Liver (tissue), 9 donors: Measurements from ENCODE around the gene GOLGA2. TPM values are rescaled to one million over a fixed set of nuclear protein-coding genes. Genes with fewer than 3 reads are reported as not detected.

Experiments used
- DNase-seq: peaks from one replicate; pipeline ENCODE4 v3.0.0-alpha.2; 2017; ENCODE audit warnings: low spot score
- H3K27ac ChIP-seq, 2 donors: one replicate each; pipeline ENCODE4 v1.7.0; 2013; ENCODE audit warnings: inconsistent platforms in 2 of 2, low read length in 2 of 2, control low read depth in 1 of 2, low read depth in 1 of 2, mild to moderate bottlenecking in 1 of 2
- H3K27me3 ChIP-seq, 4 donors: one replicate each; pipeline versions ENCODE4 v1.6.1 to v1.7.0; 2013; ENCODE audit warnings: low read length in 3 of 4, inconsistent platforms in 1 of 4, mild to moderate bottlenecking in 1 of 4, moderate library complexity in 1 of 4; ENCODE audit not compliant: control insufficient read depth in 4 of 4, insufficient read depth in 4 of 4
- H3K36me3 ChIP-seq, 4 donors: one replicate each; pipeline versions ENCODE4 v1.6.1 to v1.7.0; 2013; ENCODE audit warnings: low read length in 3 of 4, mild to moderate bottlenecking in 3 of 4, low read depth in 1 of 4, moderate library complexity in 1 of 4; ENCODE audit not compliant: control insufficient read depth in 4 of 4, insufficient read depth in 3 of 4
- H3K4me1 ChIP-seq, 4 donors: one replicate each; pipeline versions ENCODE4 v1.6.1 to v1.7.0; 2013; ENCODE audit warnings: low read length in 3 of 4, mild to moderate bottlenecking in 3 of 4, moderate library complexity in 1 of 4; ENCODE audit not compliant: control insufficient read depth in 4 of 4, insufficient read depth in 4 of 4
- H3K4me3 ChIP-seq, 3 donors: one replicate each; pipeline versions ENCODE4 v1.6.1 to v1.7.0; 2013; ENCODE audit warnings: low read length in 3 of 3, control low read depth in 1 of 3, low read depth in 1 of 3, mild to moderate bottlenecking in 1 of 3
- H3K9ac ChIP-seq, 2 donors: one replicate each; pipeline ENCODE4 v1.7.0; 2013; ENCODE audit warnings: low read length in 2 of 2, mild to moderate bottlenecking in 2 of 2, moderate library complexity in 2 of 2, control low read depth in 1 of 2, low read depth in 1 of 2
- H3K9me3 ChIP-seq, 4 donors: one replicate each; pipeline versions ENCODE4 v1.6.1 to v1.7.0; 2013; ENCODE audit warnings: low read length in 3 of 4; ENCODE audit not compliant: control insufficient read depth in 4 of 4
- ATF3 ChIP-seq: IDR thresholded peaks from 2 replicates; pipeline ENCODE4 v1.6.1; 2016; ENCODE audit warnings: antibody characterized with exemption
- EGR1 ChIP-seq, 2 donors: IDR thresholded peaks; 2 replicates each; pipeline ENCODE4 v1.6.1; 2016 to 2018; ENCODE audit warnings: antibody characterized with exemption in 2 of 2, low read depth in 2 of 2
- FOXA1 ChIP-seq: IDR thresholded peaks from 2 replicates; pipeline ENCODE4 v1.6.1; 2016; ENCODE audit warnings: antibody characterized with exemption
- FOXA2 ChIP-seq: IDR thresholded peaks from 2 replicates; pipeline ENCODE4 v1.6.1; 2016; ENCODE audit warnings: antibody characterized with exemption
- GABPA ChIP-seq, 2 donors: IDR thresholded peaks in 1 of 2; conservative IDR thresholded peaks in 1 of 2; 2 replicates each; pipeline ENCODE4 v1.6.1; 2016; ENCODE audit warnings: antibody characterized with exemption in 2 of 2, mild to moderate bottlenecking in 1 of 2, moderate library complexity in 1 of 2
- HNF4A ChIP-seq, 2 donors: conservative IDR thresholded peaks; 2 replicates each; pipeline ENCODE4 v1.6.1; 2016; ENCODE audit warnings: antibody characterized with exemption in 2 of 2, mild to moderate bottlenecking in 2 of 2
- HNF4G ChIP-seq: IDR thresholded peaks from 2 replicates; pipeline ENCODE4 v1.6.1; 2016; ENCODE audit warnings: antibody characterized with exemption
- JUND ChIP-seq, 2 donors: IDR thresholded peaks; 2 replicates each; pipeline ENCODE4 v1.6.1; 2016; ENCODE audit warnings: antibody characterized with exemption in 2 of 2
- MAX ChIP-seq: IDR thresholded peaks from 2 replicates; pipeline ENCODE4 v1.6.1; 2016; ENCODE audit warnings: antibody characterized with exemption
- NR2F2 ChIP-seq: IDR thresholded peaks from 2 replicates; pipeline ENCODE4 v1.6.1; 2016; ENCODE audit warnings: antibody characterized with exemption
- RAD21 ChIP-seq, 2 donors: IDR thresholded peaks; 2 replicates each; pipeline ENCODE4 v1.6.1; 2016; ENCODE audit warnings: antibody characterized with exemption in 2 of 2, mild to moderate bottlenecking in 2 of 2
- RXRA ChIP-seq, 2 donors: IDR thresholded peaks; 2 replicates each; pipeline ENCODE4 v1.6.1; 2017 to 2018; ENCODE audit warnings: antibody characterized with exemption in 2 of 2, mild to moderate bottlenecking in 1 of 2
- SP1 ChIP-seq: IDR thresholded peaks from 2 replicates; pipeline ENCODE4 v1.6.1; 2018; ENCODE audit warnings: antibody characterized with exemption, mild to moderate bottlenecking
- TAF1 ChIP-seq: conservative IDR thresholded peaks from 2 replicates; pipeline ENCODE4 v1.6.1; 2016; ENCODE audit warnings: antibody characterized with exemption, mild to moderate bottlenecking
- YY1 ChIP-seq: IDR thresholded peaks from 2 replicates; pipeline ENCODE4 v1.6.1; 2016; ENCODE audit warnings: antibody characterized with exemption, mild to moderate bottlenecking
- WGBS: extraction: QIAGEN DNeasy Blood & Tissue Kit; methylation state at CpG from one replicate; pipeline ENCODE4 v1.1.7; 2013; 5-methylcytosine and 5-hydroxymethylcytosine counted together
- polyA plus RNA-seq, 2 donors: library from polyadenylated mRNA; stranded (reverse) in 1 of 2; unstranded in 1 of 2; fragments of 200-250 nt in 1 of 2; fragments of >200 nt in 1 of 2; fragmentation: Nextera tagmentation in 1 of 2; extraction: Ambion mirVana in 1 of 2; gene quantifications; one replicate each; pipeline versions ENCODE4 v1.2.1 to v1.2.3, GENCODE V29; 2013 to 2015
- total RNA-seq, 2 donors: library from RNA; depleted of rRNA; stranded (reverse); fragments of >200 nt; gene quantifications; one replicate each; pipeline ENCODE4 v1.2.3, GENCODE V29; 2014
- TF ChIP-seq, protein P1 (sequence below): fragments of 150-350 bp; IDR thresholded peaks from 2 replicates; pipeline ENCODE4 v1.5.1; 2017; ENCODE audit warnings: improper control_type of control experiment, low read depth, low read length; ENCODE audit not compliant: missing input control
- TF ChIP-seq, protein P2 (sequence below): IDR thresholded peaks from 2 replicates; pipeline ENCODE4 v1.6.1; 2016; ENCODE audit warnings: antibody characterized with exemption
- TF ChIP-seq, protein P3 (sequence below): IDR thresholded peaks from 2 replicates; pipeline ENCODE4 v1.6.1; 2016; ENCODE audit warnings: antibody characterized with exemption, mild to moderate bottlenecking
- donor health status: healthy.
- donor health status: healthy.
- donor health status: healthy.
- donor health status: healthy.
- donor health status: healthy.

Gene GOLGA2
- total and polyA plus RNA-seq, 4 donors, result 14.4 to 45.7 (median 27.9) TPM

DNA sequence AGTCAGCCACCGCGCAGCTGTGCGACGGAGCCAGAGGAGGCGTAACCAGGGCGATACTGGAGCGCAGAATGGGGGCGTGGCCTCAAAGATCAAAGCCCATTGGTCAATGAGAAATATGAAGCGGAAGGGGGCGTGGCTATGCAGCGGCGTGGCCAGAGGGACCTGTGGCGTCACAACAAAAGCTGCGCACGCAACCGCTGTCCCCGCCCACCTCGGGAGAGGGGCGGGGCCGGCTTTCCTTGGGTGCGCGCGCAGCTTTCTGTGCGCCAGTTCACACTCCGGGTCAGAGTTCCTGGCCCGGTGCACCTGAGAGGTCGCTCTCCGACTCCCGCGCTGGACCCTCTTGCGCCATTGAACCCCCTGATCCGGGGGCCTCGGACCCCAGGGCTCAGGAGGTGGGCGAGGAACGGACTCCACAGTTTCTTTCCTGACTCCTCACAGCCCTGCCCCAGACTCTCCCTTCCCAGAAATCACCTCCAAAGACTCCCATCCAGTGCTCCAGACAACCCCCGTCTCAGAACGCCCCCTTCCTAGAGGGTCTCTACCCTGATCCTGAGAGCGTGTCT, 284 bp upstream of the GOLGA2 start, which contains the start of gene SWI5:
SWI5 (plus strand) TSS at position 269 of the 566 bp plus-strand sequence.
- peak within 1 kb of the TSS; percentile 76 to 82 for H3K27ac ChIP-seq

More for the DNA sequence above, 284 bp upstream of the GOLGA2 start, which contains the start of gene SWI5:
- Histone ChIP-seq H3K27me3 (no peaks in the 10 kb centered on the region), H3K9me3 (no peaks in the 10 kb centered on the region), H3K4me1 (peaks cover 9 to 25% (median 21%) of the 10 kb centered on the region in 4 donors), H3K9ac (peak within 1 kb of the TSS; percentile 88 to 94), H3K4me3 (peak within 1 kb of the TSS; percentile 85 to 92 (median 87)), H3K36me3 (peaks cover 3 to 14% (median 5%) of the 10 kb centered on the region in 4 donors)
- TF ChIP-seq YY1, result no peak
- no peak for TF ChIP-seq FOXA2
- peak; percentile 73 to 80 for TF ChIP-seq HNF4A (conservative IDR thresholded peaks at IDR 0.05)
- TF ChIP-seq, protein P1, sequence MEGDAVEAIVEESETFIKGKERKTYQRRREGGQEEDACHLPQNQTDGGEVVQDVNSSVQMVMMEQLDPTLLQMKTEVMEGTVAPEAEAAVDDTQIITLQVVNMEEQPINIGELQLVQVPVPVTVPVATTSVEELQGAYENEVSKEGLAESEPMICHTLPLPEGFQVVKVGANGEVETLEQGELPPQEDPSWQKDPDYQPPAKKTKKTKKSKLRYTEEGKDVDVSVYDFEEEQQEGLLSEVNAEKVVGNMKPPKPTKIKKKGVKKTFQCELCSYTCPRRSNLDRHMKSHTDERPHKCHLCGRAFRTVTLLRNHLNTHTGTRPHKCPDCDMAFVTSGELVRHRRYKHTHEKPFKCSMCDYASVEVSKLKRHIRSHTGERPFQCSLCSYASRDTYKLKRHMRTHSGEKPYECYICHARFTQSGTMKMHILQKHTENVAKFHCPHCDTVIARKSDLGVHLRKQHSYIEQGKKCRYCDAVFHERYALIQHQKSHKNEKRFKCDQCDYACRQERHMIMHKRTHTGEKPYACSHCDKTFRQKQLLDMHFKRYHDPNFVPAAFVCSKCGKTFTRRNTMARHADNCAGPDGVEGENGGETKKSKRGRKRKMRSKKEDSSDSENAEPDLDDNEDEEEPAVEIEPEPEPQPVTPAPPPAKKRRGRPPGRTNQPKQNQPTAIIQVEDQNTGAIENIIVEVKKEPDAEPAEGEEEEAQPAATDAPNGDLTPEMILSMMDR, result no peak
- TF ChIP-seq JUND (IDR thresholded peaks at IDR 0.05), result no peak
- TF ChIP-seq EGR1 (IDR thresholded peaks at IDR 0.05; ENCODE audit: low read depth in 2 of 2), result peak in 1 of 2 donors; percentile 55
- TF ChIP-seq, protein P2, sequence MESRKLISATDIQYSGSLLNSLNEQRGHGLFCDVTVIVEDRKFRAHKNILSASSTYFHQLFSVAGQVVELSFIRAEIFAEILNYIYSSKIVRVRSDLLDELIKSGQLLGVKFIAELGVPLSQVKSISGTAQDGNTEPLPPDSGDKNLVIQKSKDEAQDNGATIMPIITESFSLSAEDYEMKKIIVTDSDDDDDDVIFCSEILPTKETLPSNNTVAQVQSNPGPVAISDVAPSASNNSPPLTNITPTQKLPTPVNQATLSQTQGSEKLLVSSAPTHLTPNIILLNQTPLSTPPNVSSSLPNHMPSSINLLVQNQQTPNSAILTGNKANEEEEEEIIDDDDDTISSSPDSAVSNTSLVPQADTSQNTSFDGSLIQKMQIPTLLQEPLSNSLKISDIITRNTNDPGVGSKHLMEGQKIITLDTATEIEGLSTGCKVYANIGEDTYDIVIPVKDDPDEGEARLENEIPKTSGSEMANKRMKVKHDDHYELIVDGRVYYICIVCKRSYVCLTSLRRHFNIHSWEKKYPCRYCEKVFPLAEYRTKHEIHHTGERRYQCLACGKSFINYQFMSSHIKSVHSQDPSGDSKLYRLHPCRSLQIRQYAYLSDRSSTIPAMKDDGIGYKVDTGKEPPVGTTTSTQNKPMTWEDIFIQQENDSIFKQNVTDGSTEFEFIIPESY, result no peak
- TF ChIP-seq HNF4G, result no peak
- no peak for TF ChIP-seq RAD21 (IDR thresholded peaks at IDR 0.05)
- no peak for TF ChIP-seq ATF3
- no peak for TF ChIP-seq FOXA1
- TF ChIP-seq TAF1, result peak; percentile 36
- TF ChIP-seq MAX, result no peak
- TF ChIP-seq RXRA (IDR thresholded peaks at IDR 0.05), result peak; percentile 50 to 55
- TF ChIP-seq, protein P3, sequence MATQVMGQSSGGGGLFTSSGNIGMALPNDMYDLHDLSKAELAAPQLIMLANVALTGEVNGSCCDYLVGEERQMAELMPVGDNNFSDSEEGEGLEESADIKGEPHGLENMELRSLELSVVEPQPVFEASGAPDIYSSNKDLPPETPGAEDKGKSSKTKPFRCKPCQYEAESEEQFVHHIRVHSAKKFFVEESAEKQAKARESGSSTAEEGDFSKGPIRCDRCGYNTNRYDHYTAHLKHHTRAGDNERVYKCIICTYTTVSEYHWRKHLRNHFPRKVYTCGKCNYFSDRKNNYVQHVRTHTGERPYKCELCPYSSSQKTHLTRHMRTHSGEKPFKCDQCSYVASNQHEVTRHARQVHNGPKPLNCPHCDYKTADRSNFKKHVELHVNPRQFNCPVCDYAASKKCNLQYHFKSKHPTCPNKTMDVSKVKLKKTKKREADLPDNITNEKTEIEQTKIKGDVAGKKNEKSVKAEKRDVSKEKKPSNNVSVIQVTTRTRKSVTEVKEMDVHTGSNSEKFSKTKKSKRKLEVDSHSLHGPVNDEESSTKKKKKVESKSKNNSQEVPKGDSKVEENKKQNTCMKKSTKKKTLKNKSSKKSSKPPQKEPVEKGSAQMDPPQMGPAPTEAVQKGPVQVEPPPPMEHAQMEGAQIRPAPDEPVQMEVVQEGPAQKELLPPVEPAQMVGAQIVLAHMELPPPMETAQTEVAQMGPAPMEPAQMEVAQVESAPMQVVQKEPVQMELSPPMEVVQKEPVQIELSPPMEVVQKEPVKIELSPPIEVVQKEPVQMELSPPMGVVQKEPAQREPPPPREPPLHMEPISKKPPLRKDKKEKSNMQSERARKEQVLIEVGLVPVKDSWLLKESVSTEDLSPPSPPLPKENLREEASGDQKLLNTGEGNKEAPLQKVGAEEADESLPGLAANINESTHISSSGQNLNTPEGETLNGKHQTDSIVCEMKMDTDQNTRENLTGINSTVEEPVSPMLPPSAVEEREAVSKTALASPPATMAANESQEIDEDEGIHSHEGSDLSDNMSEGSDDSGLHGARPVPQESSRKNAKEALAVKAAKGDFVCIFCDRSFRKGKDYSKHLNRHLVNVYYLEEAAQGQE, result no peak
- TF ChIP-seq GABPA (IDR thresholded peaks at IDR 0.05 in 1 of 2, conservative IDR thresholded peaks at IDR 0.05 in 1 of 2), result peak in 1 of 2 donors; percentile 80
- TF ChIP-seq SP1, result peak; percentile 85
- peak; percentile 80 for TF ChIP-seq NR2F2
- under 1% methylated on average over 38 of the region's 38 CpGs for WGBS
- peak; percentile 100 for DNase-seq
